Liver (tissue), 9 donors: ENCODE results near the gene HOXA3. TPM values are rescaled to one million over a fixed set of nuclear protein-coding genes. Genes with fewer than 3 reads are reported as not detected.

Source experiments
- DNase-seq: peaks from one replicate; pipeline ENCODE4 v3.0.0-alpha.2; 2017; ENCODE audit warnings: low spot score
- H3K27ac ChIP-seq, 2 donors: one replicate each; pipeline ENCODE4 v1.7.0; 2013; ENCODE audit warnings: inconsistent platforms in 2 of 2, low read length in 2 of 2, control low read depth in 1 of 2, low read depth in 1 of 2, mild to moderate bottlenecking in 1 of 2
- H3K27me3 ChIP-seq, 4 donors: one replicate each; pipeline versions ENCODE4 v1.6.1 to v1.7.0; 2013; ENCODE audit warnings: low read length in 3 of 4, inconsistent platforms in 1 of 4, mild to moderate bottlenecking in 1 of 4, moderate library complexity in 1 of 4; ENCODE audit not compliant: control insufficient read depth in 4 of 4, insufficient read depth in 4 of 4
- H3K36me3 ChIP-seq, 4 donors: one replicate each; pipeline versions ENCODE4 v1.6.1 to v1.7.0; 2013; ENCODE audit warnings: low read length in 3 of 4, mild to moderate bottlenecking in 3 of 4, low read depth in 1 of 4, moderate library complexity in 1 of 4; ENCODE audit not compliant: control insufficient read depth in 4 of 4, insufficient read depth in 3 of 4
- H3K4me1 ChIP-seq, 4 donors: one replicate each; pipeline versions ENCODE4 v1.6.1 to v1.7.0; 2013; ENCODE audit warnings: low read length in 3 of 4, mild to moderate bottlenecking in 3 of 4, moderate library complexity in 1 of 4; ENCODE audit not compliant: control insufficient read depth in 4 of 4, insufficient read depth in 4 of 4
- H3K4me3 ChIP-seq, 3 donors: one replicate each; pipeline versions ENCODE4 v1.6.1 to v1.7.0; 2013; ENCODE audit warnings: low read length in 3 of 3, control low read depth in 1 of 3, low read depth in 1 of 3, mild to moderate bottlenecking in 1 of 3
- H3K9ac ChIP-seq, 2 donors: one replicate each; pipeline ENCODE4 v1.7.0; 2013; ENCODE audit warnings: low read length in 2 of 2, mild to moderate bottlenecking in 2 of 2, moderate library complexity in 2 of 2, control low read depth in 1 of 2, low read depth in 1 of 2
- H3K9me3 ChIP-seq, 4 donors: one replicate each; pipeline versions ENCODE4 v1.6.1 to v1.7.0; 2013; ENCODE audit warnings: low read length in 3 of 4; ENCODE audit not compliant: control insufficient read depth in 4 of 4
- CTCF ChIP-seq: fragments of 150-350 bp; IDR thresholded peaks from 2 replicates; pipeline ENCODE4 v1.5.1; 2017; ENCODE audit warnings: improper control_type of control experiment, low read depth, low read length; ENCODE audit not compliant: missing input control
- GABPA ChIP-seq, 2 donors: IDR thresholded peaks in 1 of 2; conservative IDR thresholded peaks in 1 of 2; 2 replicates each; pipeline ENCODE4 v1.6.1; 2016; ENCODE audit warnings: antibody characterized with exemption in 2 of 2, mild to moderate bottlenecking in 1 of 2, moderate library complexity in 1 of 2
- HNF4A ChIP-seq, 2 donors: conservative IDR thresholded peaks; 2 replicates each; pipeline ENCODE4 v1.6.1; 2016; ENCODE audit warnings: antibody characterized with exemption in 2 of 2, mild to moderate bottlenecking in 2 of 2
- HNF4G ChIP-seq: IDR thresholded peaks from 2 replicates; pipeline ENCODE4 v1.6.1; 2016; ENCODE audit warnings: antibody characterized with exemption
- JUND ChIP-seq, 2 donors: IDR thresholded peaks; 2 replicates each; pipeline ENCODE4 v1.6.1; 2016; ENCODE audit warnings: antibody characterized with exemption in 2 of 2
- MAX ChIP-seq: IDR thresholded peaks from 2 replicates; pipeline ENCODE4 v1.6.1; 2016; ENCODE audit warnings: antibody characterized with exemption
- NR2F2 ChIP-seq: IDR thresholded peaks from 2 replicates; pipeline ENCODE4 v1.6.1; 2016; ENCODE audit warnings: antibody characterized with exemption
- RAD21 ChIP-seq, 2 donors: IDR thresholded peaks; 2 replicates each; pipeline ENCODE4 v1.6.1; 2016; ENCODE audit warnings: antibody characterized with exemption in 2 of 2, mild to moderate bottlenecking in 2 of 2
- REST ChIP-seq: IDR thresholded peaks from 2 replicates; pipeline ENCODE4 v1.6.1; 2016; ENCODE audit warnings: antibody characterized with exemption, mild to moderate bottlenecking
- RXRA ChIP-seq, 2 donors: IDR thresholded peaks; 2 replicates each; pipeline ENCODE4 v1.6.1; 2017 to 2018; ENCODE audit warnings: antibody characterized with exemption in 2 of 2, mild to moderate bottlenecking in 1 of 2
- SP1 ChIP-seq: IDR thresholded peaks from 2 replicates; pipeline ENCODE4 v1.6.1; 2018; ENCODE audit warnings: antibody characterized with exemption, mild to moderate bottlenecking
- TAF1 ChIP-seq: conservative IDR thresholded peaks from 2 replicates; pipeline ENCODE4 v1.6.1; 2016; ENCODE audit warnings: antibody characterized with exemption, mild to moderate bottlenecking
- YY1 ChIP-seq: IDR thresholded peaks from 2 replicates; pipeline ENCODE4 v1.6.1; 2016; ENCODE audit warnings: antibody characterized with exemption, mild to moderate bottlenecking
- WGBS: extraction: QIAGEN DNeasy Blood & Tissue Kit; methylation state at CpG from one replicate; pipeline ENCODE4 v1.1.7; 2013; 5-methylcytosine and 5-hydroxymethylcytosine counted together
- polyA plus RNA-seq, 2 donors: library from polyadenylated mRNA; stranded (reverse) in 1 of 2; unstranded in 1 of 2; fragments of 200-250 nt in 1 of 2; fragments of >200 nt in 1 of 2; fragmentation: Nextera tagmentation in 1 of 2; extraction: Ambion mirVana in 1 of 2; gene quantifications; one replicate each; pipeline versions ENCODE4 v1.2.1 to v1.2.3, GENCODE V29; 2013 to 2015
- total RNA-seq, 2 donors: library from RNA; depleted of rRNA; stranded (reverse); fragments of >200 nt; gene quantifications; one replicate each; pipeline ENCODE4 v1.2.3, GENCODE V29; 2014
- donor health status: healthy.
- donor health status: healthy.
- donor health status: healthy.
- donor health status: healthy.
- donor health status: healthy.

HOXA3 gene
- total and polyA plus RNA-seq, 4 donors = 0.11 to 0.28 (median 0.20) TPM

GRCh38 chr7:27165089-27165995 lies 13.0 kb upstream of the HOXA3 start, which contains the start of gene HOXA9 (continued):
- TF ChIP-seq SP1 (no peak), RXRA (IDR thresholded peaks at IDR 0.05) (no peak), YY1 (no peak)

GRCh38 chr7:27164367-27165088 lies 12.1 kb upstream of the HOXA3 start:
- no peak overlapping the region for H3K9ac ChIP-seq
- no peak for DNase-seq
- H3K27ac ChIP-seq = no peak overlapping the region
- no peak for TF ChIP-seq HNF4A (conservative IDR thresholded peaks at IDR 0.05)
- TF ChIP-seq MAX = no peak
- TF ChIP-seq TAF1 = no peak
- no peak for TF ChIP-seq HNF4G
- TF ChIP-seq RAD21 (IDR thresholded peaks at IDR 0.05) = no peak
- TF ChIP-seq GABPA (IDR thresholded peaks at IDR 0.05 in 1 of 2, conservative IDR thresholded peaks at IDR 0.05 in 1 of 2) = no peak
- no peak for TF ChIP-seq CTCF
- no peak for TF ChIP-seq JUND (IDR thresholded peaks at IDR 0.05)
- H3K27me3 ChIP-seq = peaks cover 9 to 56% (median 22%) of the 10 kb centered on the region in 4 donors
- H3K36me3 ChIP-seq = no peaks in the 10 kb centered on the region
- 4% methylated on average over 47 of the region's 47 CpGs for WGBS
- H3K9me3 ChIP-seq = peaks cover 0 to 10% (median under 1%) of the 10 kb centered on the region in 4 donors
- peaks cover 8 to 27% (median 10%) of the 10 kb centered on the region in 4 donors for H3K4me1 ChIP-seq
- H3K4me3 ChIP-seq = peak overlapping the region in 1 of 3 donors; percentile 17

GRCh38 chr7:27164045-27164366 lies 11.6 kb upstream of the HOXA3 start:
- H3K4me3 ChIP-seq = no peak overlapping the region
- peaks cover 8 to 27% (median 10%) of the 10 kb centered on the region in 4 donors for H3K4me1 ChIP-seq
- peaks cover 0 to 10% (median under 1%) of the 10 kb centered on the region in 4 donors for H3K9me3 ChIP-seq
- peaks cover 9 to 61% (median 24%) of the 10 kb centered on the region in 4 donors for H3K27me3 ChIP-seq
- no peak for DNase-seq
- 13% methylated on average over 12 of the region's 12 CpGs for WGBS
- TF ChIP-seq CTCF = no peak
- no peak for TF ChIP-seq RXRA (IDR thresholded peaks at IDR 0.05)
- TF ChIP-seq NR2F2 = no peak
- no peak for TF ChIP-seq REST
- H3K27ac ChIP-seq = no peak overlapping the region
- no peak overlapping the region for H3K9ac ChIP-seq
- H3K36me3 ChIP-seq = no peaks in the 10 kb centered on the region
